ENCODE results near the gene KLRF1.

Gene KLRF1

GRCh38 chr12:9809338-9809737 is 17.9 kb upstream of the KLRF1 start:
- DNase-seq (ENCODE audit: low spot score): no peak

DNA sequence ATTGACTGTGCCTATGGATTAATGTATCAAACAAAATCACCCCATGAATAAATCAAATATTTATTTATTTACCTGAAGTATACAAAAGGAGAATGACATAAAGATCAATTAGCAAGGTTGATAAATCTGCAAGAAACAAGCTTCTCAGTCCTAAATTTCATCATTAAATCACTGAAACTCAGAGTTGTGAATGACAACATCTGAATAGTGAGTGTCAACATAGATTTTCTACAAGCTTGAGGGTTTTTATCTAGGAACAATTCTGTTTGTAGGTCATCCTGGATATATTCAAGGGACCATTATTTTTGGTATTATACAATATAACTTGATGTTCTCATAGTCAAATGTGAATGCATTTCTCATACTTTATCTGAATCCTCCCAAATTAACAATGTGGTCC is 17.4 kb upstream of the KLRF1 start:
- DNase-seq (ENCODE audit: low spot score): no peak

- DNase-seq (ENCODE audit: low spot score): no peak
Observed at GRCh38 chr12:9810671-9811070, 16.6 kb upstream of the KLRF1 start.

DNA sequence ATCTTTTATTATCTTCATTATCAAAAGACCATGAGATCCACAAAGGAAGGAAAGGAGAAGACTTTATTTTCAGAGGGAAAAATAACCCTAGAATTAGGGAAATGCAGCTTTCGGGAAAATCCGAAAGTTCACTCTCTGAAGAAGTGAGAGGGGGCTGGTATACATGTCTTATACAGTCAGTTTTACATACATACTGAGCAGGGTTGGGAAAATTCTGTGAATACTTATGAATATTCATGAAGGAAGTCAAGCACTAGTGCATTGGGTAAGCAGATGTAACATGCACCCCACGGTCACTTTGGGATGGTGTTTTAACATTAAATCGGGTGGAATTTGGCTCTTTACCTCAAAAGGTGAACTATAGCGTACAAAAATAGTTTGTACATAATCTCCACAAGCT is 15.7 kb upstream of the KLRF1 start:
- DNase-seq (ENCODE audit: low spot score): no peak

DNA sequence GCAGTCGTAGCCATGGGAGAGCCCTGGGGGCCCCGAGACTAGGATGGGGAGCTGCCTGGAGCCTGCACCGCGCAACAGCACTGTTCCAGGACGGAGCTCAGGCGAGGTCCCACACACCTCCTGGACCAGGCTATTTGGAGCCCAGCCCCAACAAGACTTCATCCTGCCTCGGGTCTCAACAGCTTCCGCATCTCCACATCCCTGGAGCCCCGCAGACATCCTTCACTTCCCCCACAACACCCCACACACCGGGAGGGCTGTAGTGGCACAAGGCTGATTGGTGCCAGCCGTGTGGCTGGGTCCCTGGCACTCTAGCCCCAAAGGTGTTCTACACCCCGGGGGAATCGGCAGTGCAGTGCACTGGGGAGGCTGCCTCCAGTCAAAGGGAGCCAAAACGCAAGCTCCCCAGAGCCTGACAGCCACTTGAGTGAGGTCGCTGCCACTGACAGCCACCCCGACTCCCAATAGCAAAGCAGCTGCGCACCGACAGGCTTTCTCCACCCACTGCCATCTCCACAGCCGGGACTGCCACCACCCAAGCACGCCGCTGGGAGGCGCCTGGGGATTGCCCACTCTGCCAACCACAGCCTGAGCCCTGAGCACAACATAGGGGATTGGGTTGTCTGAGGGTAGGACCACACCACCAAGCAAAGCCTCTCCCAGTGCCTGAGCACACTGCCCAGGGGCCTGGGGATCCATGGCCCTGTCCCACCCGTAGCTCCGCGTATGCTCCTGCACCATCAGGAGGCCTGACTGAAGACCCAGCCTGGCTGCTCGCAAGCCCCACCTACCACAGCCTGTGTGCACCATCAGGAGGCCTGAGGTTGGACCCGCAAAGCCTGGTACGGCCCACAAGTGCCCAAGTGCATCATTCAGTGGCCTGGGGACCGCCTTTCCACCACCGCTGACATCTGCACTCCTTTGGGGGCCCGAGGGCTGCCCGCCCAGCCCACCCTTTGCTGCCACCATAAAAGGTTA is 13.2 kb upstream of the KLRF1 start:
- peak; percentile 28 for DNase-seq (ENCODE audit: low spot score)

GRCh38 chr12:9820281-9820930 is 6.9 kb upstream of the KLRF1 start:
- DNase-seq (ENCODE audit: low spot score): no peak

GRCh38 chr12:9829483-9829882 is 2.2 kb downstream of the KLRF1 start:
- no peak for DNase-seq (ENCODE audit: low spot score)

- no peak for DNase-seq (ENCODE audit: low spot score)
Observed at GRCh38 chr12:9829982-9830381, 2.7 kb downstream of the KLRF1 start.

DNA sequence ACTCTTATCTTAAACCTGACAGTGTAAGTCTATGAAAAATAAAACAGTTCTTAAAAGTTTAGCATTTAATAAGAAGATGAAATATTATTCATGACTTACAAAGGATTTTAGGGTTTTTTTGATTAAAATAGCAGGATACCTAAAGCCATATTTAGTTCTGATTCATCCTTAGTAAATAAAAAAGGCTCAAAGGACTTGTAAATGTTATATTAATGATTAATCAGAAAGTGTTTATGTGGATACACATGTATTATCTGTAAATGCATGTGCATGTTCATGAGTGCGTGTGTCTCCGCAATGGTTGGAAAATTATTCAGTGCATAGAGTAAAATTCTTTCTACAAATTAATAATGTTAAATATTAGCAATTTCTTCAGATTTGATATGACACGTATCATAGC is 4.4 kb downstream of the KLRF1 start:
- DNase-seq (ENCODE audit: low spot score): no peak

- no peak for DNase-seq (ENCODE audit: low spot score)
Observed at GRCh38 chr12:9843407-9843806, 16.1 kb downstream of the KLRF1 start.

DNA sequence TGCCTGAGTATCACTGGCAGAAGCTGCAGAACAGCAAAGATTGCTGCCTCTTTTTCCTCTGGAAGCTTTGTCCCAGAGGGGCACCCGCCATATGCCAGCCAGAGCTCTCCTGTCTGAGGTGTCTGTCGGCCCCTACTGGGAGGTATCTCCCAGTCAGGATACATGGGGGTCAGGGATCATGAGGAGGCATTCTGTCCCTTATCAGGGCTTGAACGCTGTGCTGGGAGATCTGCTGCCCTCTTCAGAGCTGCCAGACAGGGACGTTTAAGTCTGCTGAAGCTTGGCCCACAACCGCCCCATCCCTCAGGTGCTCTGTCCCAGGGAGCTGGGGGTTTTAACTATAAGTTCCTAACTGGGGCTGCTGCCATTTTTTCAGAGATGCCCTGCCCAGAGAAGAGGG is 21.6 kb downstream of the KLRF1 start:
- no peak for DNase-seq (ENCODE audit: low spot score)

- no peak for DNase-seq (ENCODE audit: low spot score)
Observed at GRCh38 chr12:9851050-9851449, 23.8 kb downstream of the KLRF1 start.

GRCh38 chr12:9851927-9852326 is 24.6 kb downstream of the KLRF1 start:
- no peak for DNase-seq (ENCODE audit: low spot score)

DNA sequence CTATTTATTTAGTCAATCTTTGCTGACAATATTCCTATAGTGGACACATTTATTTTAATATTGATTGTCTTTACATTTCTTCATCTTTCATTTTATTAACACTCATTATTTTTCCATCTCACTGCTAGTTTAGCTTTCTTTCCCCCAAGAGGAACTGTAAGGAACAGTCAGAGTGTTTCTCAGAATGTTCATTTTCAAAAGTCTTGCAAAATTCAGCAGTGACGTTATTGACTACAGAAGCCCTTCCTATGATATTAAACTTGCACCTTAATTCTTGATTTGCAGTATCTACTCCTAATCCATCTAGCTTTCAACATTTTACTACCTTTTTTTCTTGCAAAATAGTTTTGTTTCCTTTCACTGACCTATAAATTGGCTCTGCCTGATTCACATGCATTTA is 28.9 kb downstream of the KLRF1 start:
- DNase-seq (ENCODE audit: low spot score): no peak

- DNase-seq (ENCODE audit: low spot score): no peak
Observed at GRCh38 chr12:9856894-9857293, 29.6 kb downstream of the KLRF1 start.

GRCh38 chr12:9858135-9858534 is 30.9 kb downstream of the KLRF1 start:
- no peak for DNase-seq (ENCODE audit: low spot score)

GRCh38 chr12:9864913-9865675 is 37.8 kb downstream of the KLRF1 start:
- DNase-seq (ENCODE audit: low spot score): no peak

GRCh38 chr12:9866860-9867269 is 39.6 kb downstream of the KLRF1 start:
- no peak for DNase-seq (ENCODE audit: low spot score)

DNA sequence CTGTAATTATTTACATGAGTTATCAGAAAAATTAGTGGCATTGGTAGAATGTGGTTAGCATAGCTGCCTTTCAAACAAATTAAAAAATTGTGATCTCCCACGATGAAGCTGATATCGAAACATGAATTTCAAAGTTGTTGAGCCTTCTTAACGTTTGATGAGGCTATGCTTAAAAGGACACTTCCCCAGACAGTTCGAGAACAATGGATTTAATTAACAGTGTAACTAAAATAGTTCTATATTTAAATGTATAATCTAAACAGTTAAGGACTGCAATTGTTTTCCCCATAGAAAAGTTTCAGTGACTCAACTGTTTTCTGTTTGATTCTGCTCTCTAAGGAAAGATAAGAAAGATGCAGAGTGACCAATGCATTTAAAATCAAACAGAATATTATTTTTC is 40.2 kb downstream of the KLRF1 start:
- no peak for DNase-seq (ENCODE audit: low spot score)

DNA sequence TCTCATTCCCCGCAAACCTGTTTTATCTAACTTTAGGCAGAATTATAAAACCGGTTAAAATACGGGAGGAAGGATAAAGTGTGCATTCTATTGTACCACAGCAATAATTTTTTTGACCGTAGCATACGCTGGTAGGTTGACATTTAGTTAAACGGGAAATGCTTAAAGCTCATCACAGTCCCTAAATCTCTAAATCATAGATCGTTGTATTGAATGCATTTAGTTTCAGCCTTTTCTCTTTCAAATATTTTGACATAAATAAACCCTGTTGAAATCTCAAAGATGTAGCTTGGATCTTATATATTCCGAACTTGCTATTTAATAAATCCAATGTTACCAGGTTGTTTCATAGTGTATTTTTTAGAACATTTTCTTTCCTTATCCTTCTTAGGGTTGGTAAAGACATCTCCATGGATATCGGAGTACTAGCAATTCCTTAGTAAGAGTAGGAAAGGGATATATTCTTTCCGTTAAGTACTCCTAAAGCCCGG is 41.1 kb downstream of the KLRF1 start:
- no peak for DNase-seq (ENCODE audit: low spot score)

DNA sequence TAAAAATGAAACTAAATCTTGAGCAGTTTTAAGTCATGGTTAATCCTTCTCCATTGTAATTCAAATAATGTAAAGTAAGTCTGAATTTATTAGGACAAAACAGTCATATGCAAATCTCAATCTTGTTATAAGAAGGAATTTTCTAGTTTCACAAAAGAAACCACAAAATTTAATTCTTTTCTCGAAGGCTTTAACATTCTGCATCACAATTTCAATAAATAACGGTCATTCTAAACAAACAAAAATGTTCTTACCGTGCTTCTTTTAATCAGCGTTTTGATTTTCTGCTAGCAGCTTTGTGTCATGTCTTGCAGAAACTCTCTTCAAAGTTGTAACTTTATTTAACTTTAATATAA is 41.6 kb downstream of the KLRF1 start:
- DNase-seq (ENCODE audit: low spot score): no peak

GRCh38 chr12:9869307-9870161 is 42.3 kb downstream of the KLRF1 start, which contains the start of gene CLEC2B:
TSS of gene CLEC2B (minus strand) at chr12:9869354.
- peak; percentile 62 for DNase-seq (ENCODE audit: low spot score)
